HK-2 (cell line): Measurements from ENCODE around the gene ESCO1.
"Not testable (repeated sequence)": the region's sequence is repeated elsewhere in the genome, so short reads cannot be mapped to it uniquely, and the experiment has no call there.

ENCODE experiments used
- DNase-seq: peaks from one replicate; pipeline ENCODE4 v3.0.0-alpha.2; 2018; ENCODE audit not compliant: unreplicated experiment

Gene ESCO1

GRCh38 chr18:21593540-21594257 is 6.8 kb downstream of the ESCO1 start:
- no peak for DNase-seq

- DNase-seq = not testable (repeated sequence)
These were observed 8.1 kb downstream of the ESCO1 start for GRCh38 chr18:21592361-21592760.

DNA sequence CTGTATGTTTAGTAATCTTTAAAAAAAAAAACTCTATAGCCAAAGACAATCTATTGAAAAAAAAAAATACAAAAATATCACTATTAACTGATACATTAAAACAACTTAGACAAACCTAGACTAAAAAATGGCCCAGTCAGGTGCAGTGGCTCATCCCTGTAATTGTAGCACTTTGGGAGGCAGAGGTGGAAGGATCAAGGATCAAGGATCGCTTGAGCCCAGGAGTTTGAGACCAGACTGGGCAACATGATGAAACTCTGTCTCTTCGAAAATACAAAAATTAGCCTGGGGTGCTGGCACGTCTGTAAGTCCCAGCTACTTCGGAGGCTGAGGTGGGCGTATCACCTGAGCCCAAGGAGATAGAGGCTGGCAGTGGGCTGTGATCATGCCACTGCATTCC is 16.1 kb downstream of the ESCO1 start:
- DNase-seq = no peak

DNA sequence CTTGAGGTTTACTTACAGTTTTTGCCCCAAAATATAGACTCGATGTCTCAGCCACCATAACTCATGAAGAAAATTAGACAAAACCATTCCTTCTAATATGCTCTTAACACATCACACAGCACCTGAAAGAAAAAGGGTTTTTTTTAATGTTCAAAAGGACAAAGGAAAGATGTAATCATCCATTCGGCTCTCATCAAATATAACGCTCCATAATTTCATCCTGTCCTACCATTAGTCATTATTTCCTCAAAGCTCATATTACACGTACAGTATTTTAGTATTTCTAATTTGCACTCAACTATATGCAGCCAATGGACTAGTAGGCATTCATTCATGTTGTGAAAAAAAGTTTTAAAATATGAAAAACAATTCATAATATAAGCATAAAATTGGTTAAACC is 24.8 kb downstream of the ESCO1 start:
- no peak for DNase-seq

- no peak for DNase-seq
These were observed 28.7 kb downstream of the ESCO1 start for GRCh38 chr18:21571772-21572171.

- no peak for DNase-seq
These were observed 41.3 kb downstream of the ESCO1 start for GRCh38 chr18:21559195-21559594.

GRCh38 chr18:21557607-21558253 is 42.8 kb downstream of the ESCO1 start:
- no peak for DNase-seq

DNA sequence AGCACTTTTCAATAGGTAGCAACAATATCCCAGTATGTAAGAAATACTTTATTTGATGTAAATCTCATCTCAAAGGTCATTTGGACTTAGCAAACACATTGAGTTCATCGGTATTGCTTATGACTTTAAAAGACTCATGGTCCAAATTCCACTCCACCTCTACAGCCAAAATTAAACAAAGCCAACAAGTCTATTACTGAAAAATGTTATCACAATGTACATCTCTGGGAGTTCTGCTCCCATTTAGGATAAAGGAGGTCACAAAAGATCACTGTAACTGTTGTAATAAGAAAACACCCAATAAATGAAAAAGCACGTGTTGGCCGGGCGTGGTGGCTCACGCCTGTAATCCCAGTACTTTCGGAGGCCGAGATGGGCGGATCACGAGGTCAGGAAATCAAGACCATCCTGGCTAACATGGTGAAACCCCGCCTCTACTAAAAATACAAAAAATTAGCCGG is 50.0 kb downstream of the ESCO1 start:
- no peak for DNase-seq

DNA sequence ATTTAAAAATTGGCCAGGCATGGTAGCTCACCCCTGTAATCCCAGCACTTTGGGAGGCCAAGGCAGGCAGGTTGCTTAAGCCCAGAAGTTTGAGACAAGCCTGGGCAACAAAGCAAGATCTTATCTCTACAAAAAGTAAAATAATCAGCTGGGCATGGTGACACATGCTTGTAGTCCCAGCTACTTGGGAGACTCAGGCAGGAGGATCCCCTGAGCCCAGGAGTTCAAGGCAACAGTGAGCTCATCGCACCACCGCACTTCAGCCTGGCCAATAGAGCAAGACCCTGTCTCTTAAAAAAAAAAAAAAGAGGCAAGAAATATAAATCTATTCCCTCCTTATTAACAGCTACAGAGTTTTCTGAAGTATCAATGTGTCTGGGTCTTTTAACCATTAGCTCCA is 51.9 kb downstream of the ESCO1 start:
- no peak for DNase-seq

DNA sequence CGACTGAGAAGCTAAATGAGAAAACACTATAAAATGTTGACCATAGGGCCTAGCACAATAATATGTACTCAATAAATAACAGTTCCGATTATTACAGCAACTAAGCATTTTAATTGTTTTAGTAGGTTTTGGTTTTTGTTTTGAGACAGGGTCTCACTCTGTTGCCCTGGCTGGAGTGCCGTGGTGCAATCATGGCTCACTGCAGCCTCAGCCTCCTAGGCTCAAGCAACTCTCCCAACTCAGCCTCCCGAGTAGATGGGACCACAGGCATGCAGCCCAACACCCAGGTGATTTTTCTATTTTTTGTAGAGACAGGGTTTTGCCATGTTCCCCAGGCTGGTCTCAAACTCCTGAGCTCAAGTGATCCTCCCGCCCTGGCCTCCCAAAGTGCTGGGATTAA is 54.1 kb downstream of the ESCO1 start:
- DNase-seq = no peak

GRCh38 chr18:21538230-21538629 is 62.3 kb downstream of the ESCO1 start:
- no peak for DNase-seq

- DNase-seq = no peak
These were observed 66.2 kb downstream of the ESCO1 start for GRCh38 chr18:21534327-21534726.

GRCh38 chr18:21526463-21526862 is 74.0 kb downstream of the ESCO1 start:
- no peak for DNase-seq

DNA sequence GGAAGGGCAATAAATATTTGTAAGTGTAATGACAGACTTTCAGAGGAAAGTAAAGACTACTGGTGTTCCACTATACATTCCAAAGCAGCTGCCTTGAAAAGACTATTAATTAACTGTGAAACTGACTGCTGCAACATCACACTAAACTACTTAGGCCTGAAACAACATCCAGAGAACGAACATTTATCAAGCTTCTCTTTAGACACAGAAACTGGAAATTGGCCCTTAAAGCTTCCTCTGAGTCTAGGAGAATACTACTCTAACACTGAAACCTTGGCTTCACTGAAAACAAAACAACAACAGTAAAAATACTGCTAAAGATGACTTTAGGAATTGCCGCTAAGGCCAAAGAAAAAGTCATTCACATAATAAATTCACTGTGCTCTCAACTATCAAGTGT is 74.6 kb downstream of the ESCO1 start:
- DNase-seq = no peak

DNA sequence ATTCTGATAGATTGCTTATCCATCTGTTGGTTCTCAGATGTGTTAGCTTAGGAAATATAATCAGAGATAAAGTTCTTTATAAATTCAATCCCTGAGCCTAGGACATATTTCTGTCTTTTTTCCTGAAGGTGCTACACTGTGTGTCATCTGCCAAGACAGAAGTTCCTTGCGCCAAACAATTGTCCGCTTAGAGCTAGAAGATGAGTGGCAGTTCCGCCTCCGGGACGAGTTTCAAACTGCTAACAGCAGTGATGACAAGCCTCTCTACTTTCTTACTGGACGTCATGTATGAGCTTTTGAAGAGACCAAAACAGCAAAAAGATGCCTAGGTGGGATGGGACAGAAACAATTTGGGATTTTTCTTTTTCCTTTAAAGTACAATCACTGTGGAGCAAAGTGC is 78.0 kb downstream of the ESCO1 start:
- no peak for DNase-seq

DNA sequence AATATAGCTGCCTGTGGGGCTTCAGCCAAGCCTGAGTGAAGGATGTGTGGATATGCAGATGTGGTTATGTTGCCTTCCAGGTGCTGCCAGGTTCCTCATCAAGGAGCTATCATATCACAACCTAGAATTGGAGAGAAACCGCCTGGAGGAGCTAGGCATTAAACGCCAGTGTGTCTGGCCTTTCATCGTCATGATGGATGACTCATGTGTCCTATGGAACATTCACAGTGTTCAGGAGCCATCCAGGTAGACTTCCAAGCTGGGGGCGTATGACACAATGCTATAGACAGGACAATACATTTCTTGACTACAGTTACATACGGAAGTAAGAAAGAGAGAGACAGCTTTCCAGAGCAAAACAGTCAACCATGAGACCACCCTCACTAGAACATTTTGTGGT is 86.8 kb downstream of the ESCO1 start:
- no peak for DNase-seq

DNA sequence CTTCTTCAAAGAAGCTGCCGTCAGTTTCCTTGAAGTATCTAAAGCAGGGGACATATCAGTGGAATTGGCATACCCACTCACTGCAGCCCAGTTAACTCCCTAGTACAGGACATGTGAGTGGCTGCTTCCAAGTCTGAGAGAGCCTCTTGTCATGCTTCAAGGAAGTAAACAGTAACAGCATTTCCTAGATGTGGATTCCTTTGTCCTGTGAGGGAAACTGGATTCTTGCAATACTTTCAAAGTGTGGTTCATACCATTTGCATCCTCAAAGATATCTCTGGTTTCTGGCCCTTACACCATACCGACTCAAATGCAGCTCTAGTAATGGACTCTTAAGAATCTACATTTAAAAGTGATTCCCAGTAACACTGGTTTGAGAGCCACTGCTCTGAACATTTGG is 87.2 kb downstream of the ESCO1 start:
- no peak for DNase-seq

- DNase-seq = no peak
These were observed 91.4 kb downstream of the ESCO1 start for GRCh38 chr18:21509062-21509461.

GRCh38 chr18:21507913-21508701 is 92.4 kb downstream of the ESCO1 start:
- no peak for DNase-seq

- DNase-seq = no peak
These were observed 97.8 kb downstream of the ESCO1 start for GRCh38 chr18:21502661-21503060.

GRCh38 chr18:21499997-21500396 is 100.5 kb downstream of the ESCO1 start:
- DNase-seq = no peak

DNA sequence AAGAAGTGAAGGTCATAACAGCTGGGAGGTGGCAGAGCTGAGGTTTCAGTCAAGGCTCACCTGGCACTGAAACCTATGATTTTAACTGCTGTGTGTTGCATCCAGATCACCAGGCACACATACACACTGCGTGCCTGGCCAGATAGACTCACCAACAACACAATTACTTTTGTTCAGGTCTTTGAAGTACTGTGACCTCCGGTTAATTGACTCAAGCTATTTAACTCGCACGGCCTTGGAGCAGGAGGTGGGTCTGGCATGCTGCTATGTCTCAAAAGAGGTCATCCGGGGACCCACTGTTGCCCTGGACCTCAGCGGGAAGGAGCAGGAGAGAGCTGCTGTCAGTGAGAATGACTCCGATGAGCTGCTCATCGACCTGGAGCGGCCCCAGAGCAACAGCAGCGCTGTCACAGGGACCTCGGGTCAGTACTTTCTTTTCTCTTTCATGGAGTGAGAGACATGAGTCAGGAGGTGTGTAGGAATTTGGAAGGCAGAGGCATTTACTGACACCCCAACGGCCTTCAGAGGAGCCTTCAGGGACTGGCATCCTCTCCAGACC is 104.1 kb downstream of the ESCO1 start:
- DNase-seq = no peak

DNA sequence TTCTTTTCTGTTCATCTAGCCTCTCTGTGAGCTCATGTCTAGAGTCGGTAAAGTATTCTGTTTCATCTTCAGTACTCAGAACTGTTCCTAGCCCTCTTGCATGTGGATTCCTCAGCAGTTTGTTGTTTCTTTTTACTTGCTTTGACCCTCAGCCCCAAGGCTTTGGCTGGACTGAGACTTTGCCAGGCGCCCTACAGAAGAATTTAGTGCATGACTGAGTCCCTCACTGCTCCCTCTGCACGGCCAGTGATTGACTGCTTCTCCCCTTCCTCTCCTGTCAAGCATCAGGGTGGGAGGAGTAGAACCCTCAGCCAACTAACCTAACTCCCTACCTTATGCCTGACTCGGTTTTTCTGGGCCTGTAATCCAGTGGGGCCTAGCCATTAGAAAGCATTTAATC is 109.8 kb downstream of the ESCO1 start:
- no peak for DNase-seq
